PC-3 (cell line): ENCODE data around the gene NPB. TPM values are rescaled to one million over a fixed set of nuclear protein-coding genes. Genes with fewer than 3 reads are reported as not detected.

Experiments
- ATAC-seq: fragments of 200-7000 bp; cut with Tn5 transposase; 2 replicates; pipeline ENCODE4 v1.9.1; 2020; ENCODE audit warnings: mild to moderate bottlenecking, moderate library complexity
- BruUV-seq: library from RNA; stranded (reverse); fragments of 400-500 nt; replicated peaks from 2 replicates; lab custom pipeline; 2021; lab: Mats Ljungman, UMichigan
- CTCF ChIA-PET: fragments of 300-600 bp; sonication (Branson Sonifier 250); formaldehyde crosslinking; loops from one replicate; lab custom pipeline; 2022; ENCODE audit warnings: antibody characterized with exemption; lab: Charles Lee
- POLR2A ChIA-PET: fragments of 300-600 bp; sonication (Branson Sonifier 250); formaldehyde crosslinking; loops from one replicate; lab custom pipeline; 2022; ENCODE audit warnings: antibody characterized with exemption; ENCODE audit not compliant: unreplicated experiment; lab: Charles Lee
- DNase-seq: peaks from one replicate; pipeline ENCODE4 v3.0.0-alpha.2; 2015
- H2AFZ ChIP-seq: fragments of 300-600 bp; sonication (generic); 2 replicates; pipeline ENCODE4 v1.6.0; 2016; ENCODE audit warnings: antibody characterized with exemption, low read length
- H3F3A ChIP-seq: fragments of 300-600 bp; sonication (generic); one replicate; pipeline ENCODE4 v1.6.0; 2017; ENCODE audit warnings: antibody characterized with exemption, low read length, control low read depth, mild to moderate bottlenecking; ENCODE audit not compliant: unreplicated experiment
- H3K27ac ChIP-seq: fragments of 300-600 bp; sonication (generic); 2 replicates; pipeline ENCODE4 v1.5.1; 2016; ENCODE audit warnings: mild to moderate bottlenecking, low read length
- H3K27me3 ChIP-seq: fragments of 300-600 bp; sonication (generic); 2 replicates; pipeline ENCODE4 v1.6.1; 2016; ENCODE audit warnings: low read length, mixed read lengths
- H3K36me3 ChIP-seq: fragments of 300-600 bp; sonication (generic); 2 replicates; pipeline ENCODE4 v1.6.1; 2016; ENCODE audit warnings: low read depth, mixed run types, low read length, mixed read lengths
- H3K4me1 ChIP-seq: fragments of 300-600 bp; sonication (generic); 2 replicates; pipeline ENCODE4 v1.5.1; 2016; ENCODE audit warnings: low read length; ENCODE audit not compliant: insufficient read depth
- H3K4me2 ChIP-seq: fragments of 300-600 bp; sonication (generic); 2 replicates; pipeline ENCODE4 v1.6.0; 2016; ENCODE audit warnings: low read length
- H3K4me3 ChIP-seq: fragments of 300-600 bp; sonication (generic); 2 replicates; pipeline ENCODE4 v1.5.1; 2016; ENCODE audit warnings: mild to moderate bottlenecking, low read length, mixed read lengths
- H3K79me2 ChIP-seq: fragments of 300-600 bp; sonication (generic); 2 replicates; pipeline ENCODE4 v1.6.1; 2017; ENCODE audit warnings: low read length, mixed read lengths
- H3K9ac ChIP-seq: fragments of 300-600 bp; sonication (generic); 2 replicates; pipeline ENCODE4 v1.6.0; 2016; ENCODE audit warnings: mild to moderate bottlenecking, low read length
- H3K9me2 ChIP-seq: fragments of 300-600 bp; sonication (generic); replicated peaks from 2 replicates; pipeline ENCODE4 v1.6.1; 2016; ENCODE audit warnings: mixed run types, low read length, mixed read lengths
- H3K9me3 ChIP-seq: fragments of 300-600 bp; sonication (generic); 2 replicates; pipeline ENCODE4 v1.6.1; 2016; ENCODE audit warnings: low read length, mixed read lengths
- H4K20me1 ChIP-seq: fragments of 300-600 bp; sonication (generic); 2 replicates; pipeline ENCODE4 v1.6.1; 2016; ENCODE audit warnings: low read length, mixed read lengths
- EZH2 ChIP-seq: fragments of 300-600 bp; sonication (generic); IDR thresholded peaks from one replicate; pipeline ENCODE4 v1.6.1; 2017; ENCODE audit warnings: antibody characterized with exemption, mild to moderate bottlenecking, low read length; ENCODE audit not compliant: unreplicated experiment
- EZH2phosphoT487 ChIP-seq: fragments of 300-600 bp; sonication (generic); IDR thresholded peaks from 2 replicates; pipeline ENCODE4 v1.6.1; 2018; ENCODE audit warnings: mild to moderate bottlenecking, antibody characterized with exemption, low read length, borderline replicate concordance
- intact Hi-C: fragments of 100-400 bp; cut with micrococcal nuclease; formaldehyde crosslinking; loops from 2 replicates; pipeline ENCODE4 v1.9.0; 2023
- total RNA-seq: library from RNA; depleted of rRNA; stranded (reverse); fragments of >200 nt; gene quantifications from 2 replicates; pipeline ENCODE4 v1.2.3, GENCODE V29; 2014
- TF ChIP-seq, protein P1 (sequence below): fragments of 300-600 bp; sonication (generic); conservative IDR thresholded peaks from 2 replicates; pipeline ENCODE4 v1.5.1; 2017; ENCODE audit warnings: antibody characterized with exemption, low read depth, mild to moderate bottlenecking, low read length

Gene NPB
- total RNA-seq, 1 experiment from 2014 or later: 0.07 TPM

DNA sequence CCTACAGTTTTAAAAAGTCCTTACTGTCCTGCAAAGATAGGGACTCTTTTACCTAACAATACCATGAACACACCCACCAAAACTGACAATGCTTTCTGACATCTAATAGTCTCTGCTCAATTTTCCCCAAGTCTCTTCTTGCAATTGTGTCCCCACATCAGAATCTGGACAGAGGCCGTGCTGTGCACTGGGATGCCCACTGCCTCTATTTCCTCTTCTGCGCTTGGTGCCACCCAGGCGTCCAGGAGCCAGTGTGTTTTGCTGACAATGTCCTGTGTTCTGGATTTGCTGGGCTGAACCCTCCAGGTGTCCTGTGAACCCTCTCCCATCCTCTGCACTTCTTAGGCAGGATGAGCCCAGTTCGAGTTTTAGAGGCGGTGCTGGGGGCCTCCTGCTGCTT lies 24.5 kb upstream of the NPB start:
- Histone ChIP-seq H3K4me1 (peaks cover 20% of the 10 kb centered on the region), H3K4me2 (no peak overlapping the region), H3K9me3 (no peaks in the 10 kb centered on the region), H3K27me3 (no peaks in the 10 kb centered on the region), H3K9me2 (no peaks in the 10 kb centered on the region), H4K20me1 (0 out of 2 replicates have a peak, but pooled peaks cover 3% of the 10 kb centered on the region), H2AFZ (no peak overlapping the region), H3F3A (peaks cover 6% of the 10 kb centered on the region), H3K79me2 (peaks cover 9% of the 10 kb centered on the region; the same call in 1 of the 2 replicates), H3K9ac (no peak overlapping the region), H3K27ac (no peak overlapping the region), H3K4me3 (no peak overlapping the region), H3K36me3 (peaks cover 25% of the 10 kb centered on the region)
- POLR2A ChIA-PET: no interaction called here
- DNase-seq (no peak), ATAC-seq (no peak)
- no peak for TF ChIP-seq EZH2phosphoT487
- TF ChIP-seq, protein P1, sequence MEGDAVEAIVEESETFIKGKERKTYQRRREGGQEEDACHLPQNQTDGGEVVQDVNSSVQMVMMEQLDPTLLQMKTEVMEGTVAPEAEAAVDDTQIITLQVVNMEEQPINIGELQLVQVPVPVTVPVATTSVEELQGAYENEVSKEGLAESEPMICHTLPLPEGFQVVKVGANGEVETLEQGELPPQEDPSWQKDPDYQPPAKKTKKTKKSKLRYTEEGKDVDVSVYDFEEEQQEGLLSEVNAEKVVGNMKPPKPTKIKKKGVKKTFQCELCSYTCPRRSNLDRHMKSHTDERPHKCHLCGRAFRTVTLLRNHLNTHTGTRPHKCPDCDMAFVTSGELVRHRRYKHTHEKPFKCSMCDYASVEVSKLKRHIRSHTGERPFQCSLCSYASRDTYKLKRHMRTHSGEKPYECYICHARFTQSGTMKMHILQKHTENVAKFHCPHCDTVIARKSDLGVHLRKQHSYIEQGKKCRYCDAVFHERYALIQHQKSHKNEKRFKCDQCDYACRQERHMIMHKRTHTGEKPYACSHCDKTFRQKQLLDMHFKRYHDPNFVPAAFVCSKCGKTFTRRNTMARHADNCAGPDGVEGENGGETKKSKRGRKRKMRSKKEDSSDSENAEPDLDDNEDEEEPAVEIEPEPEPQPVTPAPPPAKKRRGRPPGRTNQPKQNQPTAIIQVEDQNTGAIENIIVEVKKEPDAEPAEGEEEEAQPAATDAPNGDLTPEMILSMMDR: no peak
- TF ChIP-seq EZH2: no peak
- CTCF ChIA-PET: no interaction called here
- no TSS peak for BruUV-seq
- intact Hi-C loops: no loop called here

- H3K36me3 ChIP-seq: peaks cover 27% of the 10 kb centered on the region
- no peak overlapping the region for H2AFZ ChIP-seq
- H3K27ac ChIP-seq: no peak overlapping the region
- no peaks in the 10 kb centered on the region for H3K27me3 ChIP-seq
- no TSS peak for BruUV-seq
- ChIA-PET POLR2A (no interaction called here), CTCF (no interaction called here)
- ATAC-seq (peak; percentile 41), DNase-seq (peak; percentile 41)
- H3K4me1 ChIP-seq: peaks cover 20% of the 10 kb centered on the region
- H3K9me2 ChIP-seq: no peaks in the 10 kb centered on the region
- H4K20me1 ChIP-seq: 0 out of 2 replicates have a peak, but pooled peaks cover 3% of the 10 kb centered on the region
- H3K9me3 ChIP-seq: no peaks in the 10 kb centered on the region
- no peak overlapping the region for H3K4me3 ChIP-seq
- no peak overlapping the region for H3K4me2 ChIP-seq
- TF ChIP-seq EZH2 (no peak), EZH2phosphoT487 (no peak)
- TF ChIP-seq, protein P1: no peak
- no peak overlapping the region for H3K9ac ChIP-seq
- peaks cover 9% of the 10 kb centered on the region; the same call in 1 of the 2 replicates for H3K79me2 ChIP-seq
- intact Hi-C loops: no loop called here
- peaks cover 6% of the 10 kb centered on the region for H3F3A ChIP-seq
Measured at GRCh38 chr17:81878294-81878693, 23.7 kb upstream of the NPB start.

- Histone ChIP-seq H4K20me1 (peaks cover 4% of the 10 kb centered on the region; the same call in 1 of the 2 replicates), H3K36me3 (peaks cover 32% of the 10 kb centered on the region), H3K4me3 (no peak overlapping the region), H3K9ac (no peak overlapping the region), H3K9me2 (no peaks in the 10 kb centered on the region), H3K27me3 (no peaks in the 10 kb centered on the region), H3K9me3 (no peaks in the 10 kb centered on the region), H3F3A (peaks cover 6% of the 10 kb centered on the region), H3K4me1 (peaks cover 16% of the 10 kb centered on the region), H2AFZ (no peak overlapping the region), H3K4me2 (no peak overlapping the region), H3K27ac (no peak overlapping the region), H3K79me2 (peaks cover 12% of the 10 kb centered on the region)
- BruUV-seq: no TSS peak
- DNase-seq: no peak
- peak; percentile 49 for ATAC-seq
- ChIA-PET POLR2A (interaction anchor here (0.5 kb wide), 1 partner anchor 154 kb away, joined by 12 read pairs; no protein-coding TSS in a partner anchor), CTCF (interaction anchor here (0.6 kb wide), 1 partner anchor 34 kb away, joined by 3 read pairs; no protein-coding TSS in a partner anchor)
- intact Hi-C loops: no loop called here
- TF ChIP-seq EZH2phosphoT487 (no peak), EZH2 (no peak)
- TF ChIP-seq, protein P1: no peak
Measured at GRCh38 chr17:81879121-81879520, 22.9 kb upstream of the NPB start.
